CD4-positive, alpha-beta T cell treated with Interleukin-2 at 100 ng/mL for 4 hours (primary cell): ENCODE measurements around the gene ZC3H11A.

Experiments used
- DNase-seq: peaks from one replicate; pipeline ENCODE4 v3.0.0-alpha.2; 2020; ENCODE audit warnings: low spot score

The ZC3H11A gene

GRCh38 chr1:203842559-203842876 lies 47.1 kb downstream of the ZC3H11A start:
- no peak for DNase-seq

- no peak for DNase-seq
Measured at GRCh38 chr1:203843435-203843834, 48.0 kb downstream of the ZC3H11A start.
